Dedifferentiated amniotic fluid mesenchymal stem cell (primary cell): ENCODE data around the gene RASAL1.

ENCODE experiments used
- DNase-seq: peaks from one replicate; pipeline ENCODE4 v3.0.0-alpha.2; 2016; ENCODE audit errors: extremely low spot score

RASAL1 gene

DNA sequence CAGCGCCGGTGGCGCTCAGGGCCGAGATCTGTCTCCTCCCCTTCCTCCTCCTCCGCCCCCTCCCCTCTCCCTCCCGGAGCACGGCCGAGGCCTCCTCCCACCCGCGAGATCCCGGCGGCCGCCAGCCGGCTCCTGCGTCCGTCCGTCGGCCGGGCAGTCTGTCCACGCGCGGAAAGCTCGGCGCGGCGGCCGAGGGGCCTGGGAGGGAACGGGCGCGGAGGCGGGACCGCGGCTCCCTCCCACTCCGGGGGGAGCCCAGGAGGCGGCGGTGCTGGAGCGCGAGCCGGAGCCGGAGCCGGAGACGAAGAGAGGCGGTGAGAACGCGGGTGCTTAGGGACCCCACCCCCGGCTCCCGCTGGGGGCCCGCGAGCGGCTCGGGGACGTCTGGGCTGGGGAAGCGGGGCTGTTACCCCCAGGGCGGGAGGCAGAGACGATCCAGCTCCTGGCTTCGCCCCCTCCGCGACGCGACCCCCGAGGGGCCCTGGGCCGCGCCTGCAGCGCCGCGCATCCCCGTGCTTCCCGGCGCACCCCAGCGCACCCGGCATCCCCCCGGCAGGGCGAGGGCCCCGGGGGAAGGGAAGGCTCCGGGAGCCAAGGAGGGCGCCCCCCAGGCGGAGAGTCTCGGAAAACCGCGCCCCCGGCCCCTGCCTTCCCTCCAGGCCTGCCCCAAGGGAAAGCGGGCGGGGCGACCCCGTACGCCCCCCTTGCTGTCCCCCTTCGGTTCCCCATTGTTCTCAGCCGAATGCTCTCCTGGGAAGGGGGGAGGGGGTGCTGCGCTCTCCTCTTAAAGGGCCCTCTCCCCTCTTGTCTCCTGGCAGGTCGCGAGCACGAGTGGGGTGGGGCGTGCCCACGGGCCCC, 78.7 kb downstream of the RASAL1 start, which contains the start of gene DTX1:
Gene DTX1, plus strand, starts transcription at position 100 of the 858 bp plus-strand sequence. CDS start 1,463 bp downstream, outside the sequence.
- DNase-seq, result no peak

DNA sequence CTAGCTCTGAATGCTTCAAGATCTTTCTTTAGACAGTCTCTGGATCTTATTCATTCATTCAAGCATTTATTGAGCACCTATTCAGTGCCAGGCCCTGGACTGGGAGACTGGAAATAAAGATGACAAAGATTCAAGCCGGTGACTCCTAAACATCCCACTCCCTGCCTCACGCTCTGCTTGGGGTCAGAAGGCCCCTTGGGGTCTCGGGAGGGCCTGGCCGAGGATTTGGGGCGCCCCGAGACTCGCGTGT, 79.3 kb downstream of the RASAL1 start:
- no peak for DNase-seq

DNA sequence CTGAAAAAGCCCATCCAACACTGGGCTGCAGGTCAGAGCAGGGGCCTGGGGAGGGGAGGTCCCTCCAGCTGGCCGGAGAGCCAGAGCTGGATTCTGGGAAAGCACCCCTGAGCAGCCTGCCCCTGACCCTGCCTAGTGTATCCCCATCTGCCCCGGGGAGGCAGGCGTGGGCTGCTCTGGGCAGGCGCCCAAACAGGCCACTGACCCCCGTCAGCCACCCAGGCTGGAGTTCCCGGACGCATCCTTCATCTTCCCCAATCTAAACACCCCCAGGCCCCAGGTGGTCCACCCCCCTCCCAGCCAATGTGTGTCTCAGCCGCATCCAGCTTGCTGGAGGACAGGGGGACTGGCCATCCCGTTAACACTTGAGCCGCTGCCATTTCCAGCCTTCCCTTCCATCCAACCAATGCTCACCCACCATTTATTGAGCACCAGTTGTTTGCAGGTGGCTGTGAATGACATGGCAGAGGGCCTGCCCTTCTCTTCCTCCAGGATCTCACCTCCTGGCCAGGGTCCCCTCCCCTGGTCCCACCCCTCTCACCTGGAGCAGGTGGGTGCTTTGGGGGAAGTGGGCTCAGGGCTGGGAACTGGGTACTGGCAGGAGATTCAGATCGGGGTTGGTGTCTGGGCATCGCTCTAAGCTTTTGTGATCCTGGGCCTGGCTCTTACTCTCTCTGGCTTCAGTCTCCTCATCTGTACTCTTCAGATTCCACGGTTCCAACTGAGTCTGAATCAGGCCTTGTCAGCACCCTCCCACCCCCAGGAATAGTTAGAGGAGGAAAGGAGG, 79.8 kb downstream of the RASAL1 start:
- DNase-seq, result no peak

DNA sequence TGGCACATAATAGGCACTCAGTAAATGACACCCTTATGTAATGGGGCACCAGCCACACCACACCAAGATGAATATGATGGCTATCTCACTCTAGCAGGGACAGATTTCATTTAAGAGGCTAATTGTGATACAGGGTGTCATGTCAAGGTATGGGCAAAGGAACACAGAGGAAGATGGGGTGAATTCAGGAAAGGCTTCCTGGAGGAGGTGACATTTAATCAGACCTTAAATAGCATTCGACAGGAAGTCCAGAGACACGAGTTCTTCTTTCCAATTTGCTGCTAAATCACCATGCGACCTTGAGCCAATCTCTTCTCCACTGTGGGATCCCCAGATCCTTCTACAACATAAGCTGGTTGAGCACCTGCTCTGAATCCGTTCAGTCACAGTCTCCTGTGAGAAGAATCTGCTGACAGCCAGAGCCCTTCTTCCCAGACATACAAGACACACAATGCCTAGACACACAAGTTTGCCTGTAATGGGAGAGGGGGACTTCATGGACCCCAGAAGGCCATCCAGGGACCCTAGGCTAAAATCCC, 80.5 kb downstream of the RASAL1 start:
- no peak for DNase-seq

DNA sequence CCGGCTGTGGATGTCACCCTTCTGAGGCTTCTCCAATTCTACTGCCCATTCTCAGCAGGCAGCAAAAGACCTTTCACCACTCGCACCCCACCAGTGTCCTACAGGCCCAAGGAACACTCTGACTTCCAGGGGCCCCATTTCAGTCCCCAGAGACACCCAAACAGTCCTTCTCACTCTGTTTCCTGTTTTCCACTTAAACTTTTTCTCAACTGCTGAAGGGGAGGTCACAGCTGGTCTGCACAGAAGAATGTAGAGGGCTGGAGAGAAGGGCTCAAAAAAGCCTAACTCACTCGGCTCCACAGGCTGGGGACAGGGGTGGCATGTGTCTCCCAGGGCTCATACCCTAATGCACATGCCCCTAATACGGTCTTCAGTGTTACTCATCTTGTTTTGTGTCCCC, 83.2 kb downstream of the RASAL1 start:
- DNase-seq, result no peak

DNA sequence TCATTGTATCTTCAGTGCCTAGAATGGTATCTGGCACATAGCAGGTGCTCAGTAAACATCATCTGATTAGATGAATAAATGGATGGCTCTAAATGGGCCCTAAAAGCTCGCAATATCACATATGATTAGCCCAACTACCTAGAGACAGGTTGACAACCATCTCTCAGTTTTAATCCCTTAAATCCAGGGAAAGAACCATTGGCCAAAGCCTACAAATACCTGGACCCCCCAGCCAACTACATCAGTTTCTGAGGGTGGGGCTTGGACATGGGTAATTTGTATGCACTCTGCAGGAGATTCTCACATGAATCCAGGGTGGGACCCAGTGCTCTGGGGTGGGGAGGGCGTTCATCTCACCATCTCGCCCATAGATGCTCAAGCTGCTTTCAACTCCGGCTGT, 83.8 kb downstream of the RASAL1 start:
- DNase-seq, result no peak

DNA sequence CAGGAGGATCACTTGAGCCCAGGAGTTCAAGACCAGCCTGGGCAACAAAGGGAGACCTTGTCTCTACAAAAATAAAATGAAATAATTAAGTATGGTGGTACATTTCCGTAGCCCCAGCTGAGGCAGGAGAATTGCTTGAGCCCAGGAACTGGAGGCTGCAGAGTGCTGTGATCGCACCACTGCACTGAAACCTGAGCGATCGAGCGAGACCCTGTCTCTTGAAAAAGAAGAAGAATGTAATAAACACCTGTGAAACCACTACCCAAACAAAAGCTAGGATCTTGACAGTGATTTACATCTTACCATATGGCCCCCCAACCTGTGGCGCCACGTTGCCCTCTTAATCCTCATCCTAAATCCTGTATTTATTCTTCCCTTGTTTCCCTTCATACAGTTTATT, 84.8 kb downstream of the RASAL1 start:
- no peak for DNase-seq

DNA sequence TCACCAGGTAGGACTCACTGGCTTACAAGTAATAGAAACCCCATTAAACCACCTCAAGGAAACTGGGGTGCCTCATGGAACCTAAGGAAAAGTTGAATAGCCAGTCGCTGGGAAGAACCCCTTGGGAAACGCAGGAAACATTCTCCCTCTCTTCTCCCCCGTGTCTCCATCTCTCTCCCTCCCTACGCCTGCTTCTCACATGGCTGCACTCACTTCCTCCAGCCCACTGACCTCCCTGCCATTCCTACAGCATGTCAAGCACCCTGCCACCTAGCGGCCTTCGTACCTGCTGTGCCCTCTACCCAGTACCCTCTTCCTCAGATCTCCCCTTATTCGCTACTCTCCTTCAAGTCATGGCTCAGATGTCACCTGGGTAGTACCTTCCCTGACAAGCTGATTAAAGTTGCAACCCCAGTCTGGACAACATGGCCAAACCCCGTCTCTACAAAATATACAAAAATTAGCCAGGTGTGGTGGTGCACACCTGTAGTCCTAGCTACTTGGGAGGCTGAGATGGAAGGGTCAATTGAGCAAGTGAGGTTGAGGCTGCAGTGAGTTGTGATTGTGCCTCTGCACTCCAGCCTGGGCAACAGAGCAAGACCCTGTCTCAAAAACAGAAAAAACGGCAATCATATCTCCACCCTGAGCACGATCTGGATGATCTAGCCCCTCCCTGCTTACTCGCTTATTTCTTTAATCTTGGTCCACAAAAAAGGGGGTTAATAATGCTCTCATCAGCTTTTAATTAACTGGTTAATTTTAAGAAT, 85.4 kb downstream of the RASAL1 start:
- DNase-seq, result no peak
